Keratinocyte (primary cell): ENCODE measurements around the gene WWC2. TPM values are rescaled to one million over a fixed set of nuclear protein-coding genes. Genes with fewer than 3 reads are reported as not detected.

Experiments used
- DNase-seq: peaks from one replicate; pipeline ENCODE4 v3.0.0-alpha.2; 2011; ENCODE audit warnings: low read depth, missing footprints, low spot score
- FAIRE-seq: peaks from 2 replicates; lab custom pipeline; 2011; peaks lifted over from hg19 to GRCh38; lab: Jason Lieb, UNC
- H2AFZ ChIP-seq: 2 replicates; pipeline ENCODE4 v1.6.0; 2012; ENCODE audit warnings: low read length, control low read depth, inconsistent platforms; ENCODE audit not compliant: control insufficient read depth
- H3K27ac ChIP-seq: 2 replicates; pipeline ENCODE4 v1.5.1; 2011; ENCODE audit warnings: low read length; ENCODE audit not compliant: control insufficient read depth, insufficient read depth
- H3K27me3 ChIP-seq: 3 replicates; pipeline ENCODE4 v1.6.0; 2011; ENCODE audit warnings: low read length; ENCODE audit not compliant: control insufficient read depth, insufficient read depth; ENCODE audit errors: extremely low read depth
- H3K36me3 ChIP-seq, 2 experiments: 2 replicates in 1 of 2; 3 replicates in 1 of 2; pipeline ENCODE4 v1.5.1; 2011; ENCODE audit warnings: low read length in 2 of 2, mild to moderate bottlenecking in 1 of 2; ENCODE audit not compliant: control insufficient read depth in 2 of 2, insufficient read depth in 2 of 2; ENCODE audit errors: extremely low read depth in 1 of 2
- H3K4me1 ChIP-seq: 3 replicates; pipeline ENCODE4 v1.5.1; 2011; ENCODE audit warnings: low read length; ENCODE audit not compliant: control insufficient read depth, insufficient read depth; ENCODE audit errors: extremely low read depth
- H3K4me2 ChIP-seq: 3 replicates; pipeline ENCODE4 v1.6.0; 2011; ENCODE audit warnings: low read depth, low read length; ENCODE audit not compliant: control insufficient read depth, insufficient read depth; ENCODE audit errors: extremely low read depth
- H3K4me3 ChIP-seq, 3 experiments: fragments of 200-600 bp in 1 of 3; sonication (generic) in 1 of 3; 2 replicates in 2 of 3; 3 replicates in 1 of 3; pipeline ENCODE4 v1.5.1; 2011 to 2016; ENCODE audit warnings: low read length in 3 of 3, mild to moderate bottlenecking in 3 of 3, control low read depth in 2 of 3, inconsistent platforms in 1 of 3, low read depth in 1 of 3, mixed read lengths in 1 of 3, mixed run types in 1 of 3, moderate library complexity in 1 of 3; ENCODE audit not compliant: control insufficient read depth in 2 of 3, insufficient read depth in 2 of 3; ENCODE audit errors: extremely low read depth in 1 of 3
- H3K79me2 ChIP-seq: 2 replicates; pipeline ENCODE4 v1.6.0; 2012; ENCODE audit warnings: low read length; ENCODE audit not compliant: control insufficient read depth, insufficient read depth
- H3K9ac ChIP-seq: 3 replicates; pipeline ENCODE4 v1.6.0; 2011; ENCODE audit warnings: low read length; ENCODE audit not compliant: control insufficient read depth, insufficient read depth; ENCODE audit errors: extremely low read depth
- H3K9me1 ChIP-seq: 3 replicates; pipeline ENCODE4 v1.6.0; 2011; ENCODE audit warnings: low read length; ENCODE audit not compliant: control insufficient read depth, insufficient read depth; ENCODE audit errors: extremely low read depth
- H3K9me3 ChIP-seq: 2 replicates; pipeline ENCODE4 v1.5.1; 2012; ENCODE audit warnings: low read depth, low read length; ENCODE audit not compliant: control insufficient read depth
- H4K20me1 ChIP-seq: 3 replicates; pipeline ENCODE4 v1.6.0; 2011; ENCODE audit warnings: low read length; ENCODE audit not compliant: control insufficient read depth, insufficient read depth; ENCODE audit errors: extremely low read depth
- CTCF ChIP-seq, 3 experiments: IDR thresholded peaks in 1 of 3; conservative IDR thresholded peaks in 1 of 3; optimal IDR thresholded peaks in 1 of 3; 2 replicates in 2 of 3; 3 replicates in 1 of 3; pipeline versions ENCODE3 to v1.5.1; 2011; ENCODE audit warnings: low read length in 3 of 3, mild to moderate bottlenecking in 3 of 3, moderate library complexity in 2 of 3, control low read depth in 1 of 3, inconsistent platforms in 1 of 3; ENCODE audit not compliant: insufficient read depth in 2 of 3; ENCODE audit errors: extremely low read depth in 1 of 3
- EZH2 ChIP-seq: IDR thresholded peaks from one replicate; pipeline ENCODE4 v1.6.1; 2012; ENCODE audit warnings: inconsistent platforms, mild to moderate bottlenecking, low read length, moderate library complexity
- dilution Hi-C: fragments of 300-500 bp; cut with MboI; formaldehyde crosslinking; loops from one replicate; pipeline ENCODE4 v1.7.0; 2020; ENCODE audit warnings: low sequenced_read_pairs; ENCODE audit not compliant: extremely low pct_ligation_motif_present
- polyA plus RNA-seq, 5 experiments: library from polyadenylated mRNA; depleted of rRNA in 3 of 5; stranded (reverse) in 3 of 5; stranded (forward) in 1 of 5; unstranded in 1 of 5; fragments of >200 nt; gene quantifications; 1 replicate in 1 of 5; 2 replicates in 3 of 5; 3 replicates in 1 of 5; pipeline versions ENCODE4 v1.2.1 to v1.2.3, GENCODE V29; 2011 to 2012; ENCODE audit warnings: missing spikeins in 2 of 5, low read depth in 1 of 5, low replicate concordance in 1 of 5

Gene WWC2
- polyA plus RNA-seq, 1 donor (not counting 4 experiments of a cell fraction or from before 2014, with no cell fraction given) = 15.4 TPM

DNA sequence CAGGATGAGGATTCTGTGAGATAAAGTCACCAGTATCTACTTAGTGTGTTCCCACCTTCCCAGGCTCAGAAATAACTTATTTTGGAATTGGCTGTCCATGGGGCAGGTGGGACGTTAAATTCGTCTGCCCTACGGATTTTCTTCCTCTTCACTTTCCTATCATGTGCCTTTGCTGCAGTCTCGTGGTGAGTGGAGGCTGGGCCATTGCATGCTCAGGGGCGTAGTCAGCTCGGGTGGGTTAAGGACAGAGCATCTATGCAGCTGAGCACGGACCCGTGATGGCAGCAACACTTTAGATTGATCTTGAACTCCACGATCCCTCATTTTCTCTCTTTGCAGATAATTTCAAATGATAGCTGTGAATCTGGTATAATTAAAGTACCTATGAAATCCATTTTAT is 169.5 kb downstream of the WWC2 start:
- dilution Hi-C loops = loop anchor here (25.0 kb wide), 1 partner anchor 331 kb away; no protein-coding TSS in a partner anchor

GRCh38 chr4:183272384-183272783 is 173.3 kb downstream of the WWC2 start:
- FAIRE-seq = no peak

More for the DNA sequence above, 169.5 kb downstream of the WWC2 start:
- H3K9me1 ChIP-seq = no peaks in the 10 kb centered on the region
- FAIRE-seq (no peak), DNase-seq (no peak)
- H3K9me3 ChIP-seq = no peaks in the 10 kb centered on the region
- TF ChIP-seq EZH2 = no peak
- no peak for TF ChIP-seq CTCF (optimal IDR thresholded peaks at IDR 0.05 in 1 of 3, IDR thresholded peaks at IDR 0.05 in 1 of 3, conservative IDR thresholded peaks at IDR 0.05 in 1 of 3; ENCODE audit: extremely low read depth in 1 of 3, insufficient read depth in 2 of 3, low read length in 3 of 3)
- no peaks in the 10 kb centered on the region for H3K27me3 ChIP-seq
- no peak overlapping the region for H3K9ac ChIP-seq
- no peak overlapping the region for H2AFZ ChIP-seq
- no peaks in the 10 kb centered on the region for H4K20me1 ChIP-seq
- H3K4me3 ChIP-seq = no peak overlapping the region
- H3K27ac ChIP-seq = no peak overlapping the region
- peaks cover 18 to 24% of the 10 kb centered on the region in 2 experiments for H3K36me3 ChIP-seq
- H3K79me2 ChIP-seq = no peaks in the 10 kb centered on the region
- no peaks in the 10 kb centered on the region for H3K4me1 ChIP-seq
- H3K4me2 ChIP-seq = no peak overlapping the region

More at GRCh38 chr4:183272384-183272783, 173.3 kb downstream of the WWC2 start:
- no peak overlapping the region for H3K4me3 ChIP-seq
- peaks cover 2% of the 10 kb centered on the region for H3K9me3 ChIP-seq
- dilution Hi-C loops = loop anchor here (25.0 kb wide), 1 partner anchor 335 kb away; no protein-coding TSS in a partner anchor
- H3K4me2 ChIP-seq = no peak overlapping the region
- no peaks in the 10 kb centered on the region for H3K79me2 ChIP-seq
- no peak overlapping the region for H2AFZ ChIP-seq
- H4K20me1 ChIP-seq = no peaks in the 10 kb centered on the region
- H3K36me3 ChIP-seq = peaks cover 11 to 18% of the 10 kb centered on the region in 2 experiments
- no peaks in the 10 kb centered on the region for H3K4me1 ChIP-seq
- H3K27ac ChIP-seq = no peak overlapping the region
- TF ChIP-seq CTCF (optimal IDR thresholded peaks at IDR 0.05 in 1 of 3, IDR thresholded peaks at IDR 0.05 in 1 of 3, conservative IDR thresholded peaks at IDR 0.05 in 1 of 3; ENCODE audit: extremely low read depth in 1 of 3, insufficient read depth in 2 of 3, low read length in 3 of 3) (no peak), EZH2 (no peak)
- no peak overlapping the region for H3K9ac ChIP-seq
- DNase-seq = no peak
- no peaks in the 10 kb centered on the region for H3K27me3 ChIP-seq
- no peaks in the 10 kb centered on the region for H3K9me1 ChIP-seq
